ENCODE measurements around the gene ZNF423.
A peak's percentile ranks its signal among the peaks of the same experiment; 100 is the strongest.
"Not testable (repeated sequence)": the region's sequence is repeated elsewhere in the genome, so short reads cannot be mapped to it uniquely, and the experiment has no call there.

Gene ZNF423

GRCh38 chr16:49506058-49507013 lies 349.6 kb downstream of the ZNF423 start:
- DNase-seq (ENCODE audit: low spot score): not testable (repeated sequence)

GRCh38 chr16:49505556-49505955 lies 350.4 kb downstream of the ZNF423 start:
- DNase-seq (ENCODE audit: low spot score): no peak

GRCh38 chr16:49504626-49505025 lies 351.3 kb downstream of the ZNF423 start:
- DNase-seq (ENCODE audit: low spot score): no peak

GRCh38 chr16:49504023-49504364 lies 351.9 kb downstream of the ZNF423 start:
- DNase-seq (ENCODE audit: low spot score): no peak

GRCh38 chr16:49503256-49504022 lies 352.5 kb downstream of the ZNF423 start:
- no peak for DNase-seq (ENCODE audit: low spot score)

- DNase-seq (ENCODE audit: low spot score): no peak
Observed at GRCh38 chr16:49502136-49502881, 353.6 kb downstream of the ZNF423 start.

- no peak for DNase-seq (ENCODE audit: low spot score)
Observed at GRCh38 chr16:49499869-49500610, 355.9 kb downstream of the ZNF423 start.

- no peak for DNase-seq (ENCODE audit: low spot score)
Observed at GRCh38 chr16:49499414-49499785, 356.5 kb downstream of the ZNF423 start.

GRCh38 chr16:49498666-49499413 lies 357.1 kb downstream of the ZNF423 start:
- DNase-seq (ENCODE audit: low spot score): no peak

GRCh38 chr16:49498264-49498663 lies 357.6 kb downstream of the ZNF423 start:
- no peak for DNase-seq (ENCODE audit: low spot score)

GRCh38 chr16:49497466-49497865 lies 358.4 kb downstream of the ZNF423 start:
- no peak for DNase-seq (ENCODE audit: low spot score)

- DNase-seq (ENCODE audit: low spot score): no peak
Observed at GRCh38 chr16:49496656-49497055, 359.3 kb downstream of the ZNF423 start.

GRCh38 chr16:49495596-49496355 lies 360.1 kb downstream of the ZNF423 start:
- DNase-seq (ENCODE audit: low spot score): no peak

GRCh38 chr16:49494891-49495566 lies 360.9 kb downstream of the ZNF423 start:
- DNase-seq (ENCODE audit: low spot score): no peak

- DNase-seq (ENCODE audit: low spot score): no peak
Observed at GRCh38 chr16:49494474-49494873, 361.4 kb downstream of the ZNF423 start.

GRCh38 chr16:49493836-49494235 lies 362.1 kb downstream of the ZNF423 start:
- no peak for DNase-seq (ENCODE audit: low spot score)

GRCh38 chr16:49492896-49493626 lies 362.9 kb downstream of the ZNF423 start:
- no peak for DNase-seq (ENCODE audit: low spot score)

GRCh38 chr16:49491771-49492761 lies 363.8 kb downstream of the ZNF423 start:
- peak; percentile 17 for DNase-seq (ENCODE audit: low spot score)

Measured in activated CD4-positive, alpha-beta T cell treated with anti-CD3 and anti-CD28 coated beads, Interleukin-2, Interleukin-4, amounts not matched to agents 100 ng/mL and 50 ng/mL, durations not matched to agents 16 hours and 8 hours (primary cell).